ENCODE results near the gene HMCN1. TPM values are rescaled to one million over a fixed set of nuclear protein-coding genes. Genes with fewer than 3 reads are reported as not detected.

Gene HMCN1
- total and polyA plus RNA-seq, 2 experiments from 2014 or later, result 1.6 to 8.7 TPM

DNA sequence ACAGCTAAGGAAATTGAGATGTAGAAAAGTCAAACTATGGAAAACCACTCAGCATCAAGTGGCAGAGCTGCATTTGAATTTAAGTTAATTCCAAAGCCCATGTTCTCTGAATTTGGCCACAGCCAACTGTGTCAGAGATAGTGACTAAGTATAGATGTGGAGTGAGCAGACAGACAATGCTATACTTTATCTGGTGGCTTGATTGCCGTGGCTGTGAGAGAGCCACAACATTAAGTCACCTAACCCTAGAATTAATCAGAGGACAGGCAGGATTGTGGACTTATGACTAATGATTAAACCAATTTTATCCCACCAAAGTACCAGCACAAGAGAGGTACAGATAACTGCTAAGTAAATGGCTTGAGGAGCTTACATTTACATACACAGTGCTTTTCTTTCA, 431.1 kb downstream of the HMCN1 start:
- TF ChIP-seq EZH2 (IDR thresholded peaks at IDR 0.05; ENCODE audit: low read depth, unreplicated experiment), result no peak
- no peak for TF ChIP-seq ZNF331 (CRISPR knock-in tag; IDR thresholded peaks at IDR 0.05; ENCODE audit: low read depth)
- TF ChIP-seq, protein P1, sequence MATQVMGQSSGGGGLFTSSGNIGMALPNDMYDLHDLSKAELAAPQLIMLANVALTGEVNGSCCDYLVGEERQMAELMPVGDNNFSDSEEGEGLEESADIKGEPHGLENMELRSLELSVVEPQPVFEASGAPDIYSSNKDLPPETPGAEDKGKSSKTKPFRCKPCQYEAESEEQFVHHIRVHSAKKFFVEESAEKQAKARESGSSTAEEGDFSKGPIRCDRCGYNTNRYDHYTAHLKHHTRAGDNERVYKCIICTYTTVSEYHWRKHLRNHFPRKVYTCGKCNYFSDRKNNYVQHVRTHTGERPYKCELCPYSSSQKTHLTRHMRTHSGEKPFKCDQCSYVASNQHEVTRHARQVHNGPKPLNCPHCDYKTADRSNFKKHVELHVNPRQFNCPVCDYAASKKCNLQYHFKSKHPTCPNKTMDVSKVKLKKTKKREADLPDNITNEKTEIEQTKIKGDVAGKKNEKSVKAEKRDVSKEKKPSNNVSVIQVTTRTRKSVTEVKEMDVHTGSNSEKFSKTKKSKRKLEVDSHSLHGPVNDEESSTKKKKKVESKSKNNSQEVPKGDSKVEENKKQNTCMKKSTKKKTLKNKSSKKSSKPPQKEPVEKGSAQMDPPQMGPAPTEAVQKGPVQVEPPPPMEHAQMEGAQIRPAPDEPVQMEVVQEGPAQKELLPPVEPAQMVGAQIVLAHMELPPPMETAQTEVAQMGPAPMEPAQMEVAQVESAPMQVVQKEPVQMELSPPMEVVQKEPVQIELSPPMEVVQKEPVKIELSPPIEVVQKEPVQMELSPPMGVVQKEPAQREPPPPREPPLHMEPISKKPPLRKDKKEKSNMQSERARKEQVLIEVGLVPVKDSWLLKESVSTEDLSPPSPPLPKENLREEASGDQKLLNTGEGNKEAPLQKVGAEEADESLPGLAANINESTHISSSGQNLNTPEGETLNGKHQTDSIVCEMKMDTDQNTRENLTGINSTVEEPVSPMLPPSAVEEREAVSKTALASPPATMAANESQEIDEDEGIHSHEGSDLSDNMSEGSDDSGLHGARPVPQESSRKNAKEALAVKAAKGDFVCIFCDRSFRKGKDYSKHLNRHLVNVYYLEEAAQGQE (IDR thresholded peaks at IDR 0.05; ENCODE audit: unreplicated experiment), result no peak
- no peak for TF ChIP-seq POLR2AphosphoS5 (IDR thresholded peaks at IDR 0.05; ENCODE audit: low read depth)
- TF ChIP-seq, protein P2, sequence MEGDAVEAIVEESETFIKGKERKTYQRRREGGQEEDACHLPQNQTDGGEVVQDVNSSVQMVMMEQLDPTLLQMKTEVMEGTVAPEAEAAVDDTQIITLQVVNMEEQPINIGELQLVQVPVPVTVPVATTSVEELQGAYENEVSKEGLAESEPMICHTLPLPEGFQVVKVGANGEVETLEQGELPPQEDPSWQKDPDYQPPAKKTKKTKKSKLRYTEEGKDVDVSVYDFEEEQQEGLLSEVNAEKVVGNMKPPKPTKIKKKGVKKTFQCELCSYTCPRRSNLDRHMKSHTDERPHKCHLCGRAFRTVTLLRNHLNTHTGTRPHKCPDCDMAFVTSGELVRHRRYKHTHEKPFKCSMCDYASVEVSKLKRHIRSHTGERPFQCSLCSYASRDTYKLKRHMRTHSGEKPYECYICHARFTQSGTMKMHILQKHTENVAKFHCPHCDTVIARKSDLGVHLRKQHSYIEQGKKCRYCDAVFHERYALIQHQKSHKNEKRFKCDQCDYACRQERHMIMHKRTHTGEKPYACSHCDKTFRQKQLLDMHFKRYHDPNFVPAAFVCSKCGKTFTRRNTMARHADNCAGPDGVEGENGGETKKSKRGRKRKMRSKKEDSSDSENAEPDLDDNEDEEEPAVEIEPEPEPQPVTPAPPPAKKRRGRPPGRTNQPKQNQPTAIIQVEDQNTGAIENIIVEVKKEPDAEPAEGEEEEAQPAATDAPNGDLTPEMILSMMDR (conservative IDR thresholded peaks at IDR 0.05; ENCODE audit: low read depth in 2 of 2), result no peak
- no peak for TF ChIP-seq NANOG (IDR thresholded peaks at IDR 0.05; ENCODE audit: borderline replicate concordance)
- Mint-ChIP-seq H3K4me1 (no peaks in the 10 kb centered on the region), H3K9me3 (peaks cover 22% of the 10 kb centered on the region), H3K27me3 (ENCODE audit: insufficient read depth, low read depth, poor library complexity) (no peaks in the 10 kb centered on the region), H3K27ac (no peak overlapping the region), H3K4me3 (no peak overlapping the region), H3K36me3 (ENCODE audit: low read depth) (peaks cover 21% of the 10 kb centered on the region)
- Histone ChIP-seq H2AFZ (no peak overlapping the region), H3K4me1 (ENCODE audit: insufficient read depth) (no peaks in the 10 kb centered on the region), H3K27ac (ENCODE audit: low read depth) (no peak overlapping the region), H3K27me3 (ENCODE audit: insufficient read depth) (no peaks in the 10 kb centered on the region), H3K36me3 (ENCODE audit: insufficient read depth) (no peaks in the 10 kb centered on the region), H3K9me2 (ENCODE audit: insufficient read depth) (peaks cover 3% of the 10 kb centered on the region; the same call in 1 of the 2 replicates), H4K20me1 (replicated peaks; ENCODE audit: insufficient read depth) (no peaks in the 10 kb centered on the region), H3K79me2 (replicated peaks; ENCODE audit: insufficient read depth) (no peaks in the 10 kb centered on the region), H3K4me3 (no peak overlapping the region), H3F3A (replicated peaks; ENCODE audit: low read depth) (no peaks in the 10 kb centered on the region), H3K4me2 (no peak overlapping the region)
- ATAC-seq, result no peak
- no peak for DNase-seq (ENCODE audit: low spot score)

DNA sequence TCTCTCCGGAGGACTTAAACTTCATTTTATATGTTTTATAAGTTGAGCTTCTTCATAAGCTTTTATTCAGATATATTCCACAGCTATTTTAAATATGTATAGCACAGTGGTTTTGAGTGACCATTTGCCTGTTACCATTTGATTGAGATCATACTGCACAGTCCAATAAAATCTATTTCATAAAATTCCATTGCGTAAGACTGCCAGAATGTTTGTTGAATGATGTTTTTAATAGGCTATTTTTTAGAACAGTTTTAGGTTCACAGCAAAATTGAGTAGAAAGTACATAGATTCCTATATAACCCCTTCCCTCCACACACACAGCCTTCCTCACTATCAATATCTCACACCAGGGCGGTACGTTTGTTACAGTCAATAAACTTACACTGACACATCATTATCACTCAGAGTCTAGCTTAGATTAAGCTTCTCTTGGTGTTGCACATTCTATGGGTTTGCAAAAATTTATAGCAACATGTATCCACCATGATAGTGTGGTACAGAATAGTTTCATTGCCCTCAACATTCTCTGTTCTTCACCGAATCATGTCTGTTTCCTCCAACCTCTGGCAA, 433.0 kb downstream of the HMCN1 start:
- no peak for ATAC-seq
- H3K9me2 ChIP-seq (ENCODE audit: insufficient read depth), result peaks cover 5% of the 10 kb centered on the region; the same call in 1 of the 2 replicates
- Mint-ChIP-seq H3K4me3 (no peak overlapping the region), H3K27ac (no peak overlapping the region), H3K27me3 (ENCODE audit: insufficient read depth, low read depth, poor library complexity) (no peaks in the 10 kb centered on the region), H3K4me1 (no peaks in the 10 kb centered on the region), H3K9me3 (peaks cover 17% of the 10 kb centered on the region), H3K36me3 (ENCODE audit: low read depth) (peaks cover 16% of the 10 kb centered on the region)
- no peak overlapping the region for H3K27ac ChIP-seq (ENCODE audit: low read depth)
- H3K4me3 ChIP-seq, result no peak overlapping the region
- H4K20me1 ChIP-seq (replicated peaks; ENCODE audit: insufficient read depth), result no peaks in the 10 kb centered on the region
- H3K36me3 ChIP-seq (ENCODE audit: insufficient read depth), result no peaks in the 10 kb centered on the region
- H3K27me3 ChIP-seq (ENCODE audit: insufficient read depth), result no peaks in the 10 kb centered on the region
- no peak for DNase-seq (ENCODE audit: low spot score)
- no peaks in the 10 kb centered on the region for H3K79me2 ChIP-seq (replicated peaks; ENCODE audit: insufficient read depth)
- no peaks in the 10 kb centered on the region for H3F3A ChIP-seq (replicated peaks; ENCODE audit: low read depth)
- no peak overlapping the region for H3K4me2 ChIP-seq
- H2AFZ ChIP-seq, result no peak overlapping the region
- H3K4me1 ChIP-seq (ENCODE audit: insufficient read depth), result no peaks in the 10 kb centered on the region
- TF ChIP-seq JUNB (IDR thresholded peaks at IDR 0.05; ENCODE audit: unreplicated experiment) (no peak), STAT1 (IDR thresholded peaks at IDR 0.05; ENCODE audit: unreplicated experiment) (no peak), CREB1 (CRISPR knock-in tag; IDR thresholded peaks at IDR 0.05; ENCODE audit: low read depth) (no peak), POLR2AphosphoS5 (IDR thresholded peaks at IDR 0.05; ENCODE audit: low read depth) (no peak), ZNF331 (CRISPR knock-in tag; IDR thresholded peaks at IDR 0.05; ENCODE audit: low read depth) (no peak)
- TF ChIP-seq, protein P3, sequence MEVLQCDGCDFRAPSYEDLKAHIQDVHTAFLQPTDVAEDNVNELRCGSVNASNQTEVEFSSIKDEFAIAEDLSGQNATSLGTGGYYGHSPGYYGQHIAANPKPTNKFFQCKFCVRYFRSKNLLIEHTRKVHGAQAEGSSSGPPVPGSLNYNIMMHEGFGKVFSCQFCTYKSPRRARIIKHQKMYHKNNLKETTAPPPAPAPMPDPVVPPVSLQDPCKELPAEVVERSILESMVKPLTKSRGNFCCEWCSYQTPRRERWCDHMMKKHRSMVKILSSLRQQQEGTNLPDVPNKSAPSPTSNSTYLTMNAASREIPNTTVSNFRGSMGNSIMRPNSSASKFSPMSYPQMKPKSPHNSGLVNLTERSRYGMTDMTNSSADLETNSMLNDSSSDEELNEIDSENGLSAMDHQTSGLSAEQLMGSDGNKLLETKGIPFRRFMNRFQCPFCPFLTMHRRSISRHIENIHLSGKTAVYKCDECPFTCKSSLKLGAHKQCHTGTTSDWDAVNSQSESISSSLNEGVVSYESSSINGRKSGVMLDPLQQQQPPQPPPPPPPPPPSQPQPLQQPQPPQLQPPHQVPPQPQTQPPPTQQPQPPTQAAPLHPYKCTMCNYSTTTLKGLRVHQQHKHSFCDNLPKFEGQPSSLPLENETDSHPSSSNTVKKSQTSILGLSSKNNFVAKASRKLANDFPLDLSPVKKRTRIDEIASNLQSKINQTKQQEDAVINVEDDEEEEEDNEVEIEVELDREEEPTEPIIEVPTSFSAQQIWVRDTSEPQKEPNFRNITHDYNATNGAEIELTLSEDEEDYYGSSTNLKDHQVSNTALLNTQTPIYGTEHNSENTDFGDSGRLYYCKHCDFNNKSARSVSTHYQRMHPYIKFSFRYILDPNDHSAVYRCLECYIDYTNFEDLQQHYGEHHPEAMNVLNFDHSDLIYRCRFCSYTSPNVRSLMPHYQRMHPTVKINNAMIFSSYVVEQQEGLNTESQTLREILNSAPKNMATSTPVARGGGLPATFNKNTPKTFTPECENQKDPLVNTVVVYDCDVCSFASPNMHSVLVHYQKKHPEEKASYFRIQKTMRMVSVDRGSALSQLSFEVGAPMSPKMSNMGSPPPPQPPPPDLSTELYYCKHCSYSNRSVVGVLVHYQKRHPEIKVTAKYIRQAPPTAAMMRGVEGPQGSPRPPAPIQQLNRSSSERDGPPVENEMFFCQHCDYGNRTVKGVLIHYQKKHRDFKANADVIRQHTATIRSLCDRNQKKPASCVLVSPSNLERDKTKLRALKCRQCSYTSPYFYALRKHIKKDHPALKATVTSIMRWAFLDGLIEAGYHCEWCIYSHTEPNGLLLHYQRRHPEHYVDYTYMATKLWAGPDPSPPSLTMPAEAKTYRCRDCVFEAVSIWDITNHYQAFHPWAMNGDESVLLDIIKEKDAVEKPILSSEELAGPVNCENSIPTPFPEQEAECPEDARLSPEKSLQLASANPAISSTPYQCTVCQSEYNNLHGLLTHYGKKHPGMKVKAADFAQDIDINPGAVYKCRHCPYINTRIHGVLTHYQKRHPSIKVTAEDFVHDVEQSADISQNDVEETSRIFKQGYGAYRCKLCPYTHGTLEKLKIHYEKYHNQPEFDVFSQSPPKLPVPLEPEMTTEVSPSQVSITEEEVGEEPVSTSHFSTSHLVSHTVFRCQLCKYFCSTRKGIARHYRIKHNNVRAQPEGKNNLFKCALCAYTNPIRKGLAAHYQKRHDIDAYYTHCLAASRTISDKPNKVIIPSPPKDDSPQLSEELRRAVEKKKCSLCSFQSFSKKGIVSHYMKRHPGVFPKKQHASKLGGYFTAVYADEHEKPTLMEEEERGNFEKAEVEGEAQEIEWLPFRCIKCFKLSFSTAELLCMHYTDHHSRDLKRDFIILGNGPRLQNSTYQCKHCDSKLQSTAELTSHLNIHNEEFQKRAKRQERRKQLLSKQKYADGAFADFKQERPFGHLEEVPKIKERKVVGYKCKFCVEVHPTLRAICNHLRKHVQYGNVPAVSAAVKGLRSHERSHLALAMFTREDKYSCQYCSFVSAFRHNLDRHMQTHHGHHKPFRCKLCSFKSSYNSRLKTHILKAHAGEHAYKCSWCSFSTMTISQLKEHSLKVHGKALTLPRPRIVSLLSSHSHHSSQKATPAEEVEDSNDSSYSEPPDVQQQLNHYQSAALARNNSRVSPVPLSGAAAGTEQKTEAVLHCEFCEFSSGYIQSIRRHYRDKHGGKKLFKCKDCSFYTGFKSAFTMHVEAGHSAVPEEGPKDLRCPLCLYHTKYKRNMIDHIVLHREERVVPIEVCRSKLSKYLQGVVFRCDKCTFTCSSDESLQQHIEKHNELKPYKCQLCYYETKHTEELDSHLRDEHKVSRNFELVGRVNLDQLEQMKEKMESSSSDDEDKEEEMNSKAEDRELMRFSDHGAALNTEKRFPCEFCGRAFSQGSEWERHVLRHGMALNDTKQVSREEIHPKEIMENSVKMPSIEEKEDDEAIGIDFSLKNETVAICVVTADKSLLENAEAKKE (CRISPR knock-in tag; IDR thresholded peaks at IDR 0.05), result no peak
